Effector CD4-positive, alpha-beta T cell (primary cell): ENCODE measurements around the gene MAP1A.

Experiments
- DNase-seq: peaks from one replicate; pipeline ENCODE4 v3.0.0-alpha.2; 2020
- total RNA-seq: gene quantifications from one replicate; lab custom pipeline; 2026; lab: John Stamatoyannopoulos, UW

The MAP1A gene
- 19.7 reads per million, percentile 46 among the genes with 10 or more reads in this experiment for total RNA-seq

DNA sequence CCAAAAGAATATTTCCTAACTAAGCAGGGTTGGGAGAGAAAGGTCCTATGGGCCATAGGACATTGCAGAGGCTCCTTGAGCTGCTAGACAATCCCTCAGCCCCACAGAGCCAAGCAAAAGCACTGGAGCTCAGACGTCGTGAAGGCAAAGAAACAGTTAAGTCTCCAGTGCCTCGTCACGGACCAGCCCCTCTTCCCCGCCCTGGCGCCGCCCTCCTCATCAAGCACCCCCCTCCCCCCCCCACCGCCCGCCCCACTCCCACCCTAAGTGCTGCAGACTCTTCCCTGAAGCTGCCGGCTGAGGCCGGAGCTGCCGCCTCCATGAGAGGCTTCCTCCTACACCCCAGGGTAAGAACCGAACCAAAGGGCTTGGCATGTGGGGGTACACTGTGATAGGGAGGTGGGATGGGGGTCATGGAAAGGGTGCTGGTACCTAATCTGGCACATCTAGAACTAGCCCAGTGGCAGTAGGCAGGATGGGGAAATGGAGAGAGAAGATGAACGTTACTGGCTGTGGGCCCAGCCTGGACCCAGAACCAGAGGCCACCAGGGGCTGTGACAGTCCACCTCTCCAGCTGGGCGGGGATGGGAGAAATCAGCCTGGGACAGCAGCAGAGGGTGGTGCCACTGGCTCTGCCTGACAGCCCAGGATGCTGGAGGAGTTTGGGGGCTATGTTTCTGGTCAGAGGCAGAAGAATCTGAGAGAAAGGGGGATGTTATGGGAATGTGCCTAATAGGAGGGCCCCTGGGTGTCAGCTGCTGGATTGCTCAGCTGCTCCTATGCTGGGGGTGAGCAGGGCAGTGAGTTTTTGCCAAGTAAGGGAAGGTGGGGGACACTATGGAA lies at the start of gene MAP1A:
Gene MAP1A, plus strand, starts transcription at position 255 of the 843 bp plus-strand sequence. CDS start 3,866 bp downstream, outside the sequence.
- DNase-seq, result no peak

DNA sequence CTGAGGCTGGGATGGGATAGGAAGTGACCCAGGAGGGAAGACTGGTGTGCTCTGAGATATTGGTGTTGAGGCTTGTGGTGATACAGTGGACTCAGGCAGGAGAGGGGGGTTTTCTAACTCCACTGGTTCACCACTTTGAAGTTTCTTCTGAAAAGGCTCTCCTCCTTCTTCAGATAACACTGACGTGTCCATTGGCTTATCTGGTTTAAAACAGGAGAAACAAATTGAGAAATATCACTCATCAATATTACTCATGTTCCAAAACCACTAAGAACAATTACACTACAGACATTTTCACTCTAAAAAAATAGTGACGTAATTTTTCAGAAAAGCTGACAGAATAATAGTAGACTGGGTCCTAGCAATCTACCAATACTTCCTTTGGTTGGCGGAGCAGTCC lies 47.5 kb upstream of the MAP1A start:
- DNase-seq, result no peak

DNA sequence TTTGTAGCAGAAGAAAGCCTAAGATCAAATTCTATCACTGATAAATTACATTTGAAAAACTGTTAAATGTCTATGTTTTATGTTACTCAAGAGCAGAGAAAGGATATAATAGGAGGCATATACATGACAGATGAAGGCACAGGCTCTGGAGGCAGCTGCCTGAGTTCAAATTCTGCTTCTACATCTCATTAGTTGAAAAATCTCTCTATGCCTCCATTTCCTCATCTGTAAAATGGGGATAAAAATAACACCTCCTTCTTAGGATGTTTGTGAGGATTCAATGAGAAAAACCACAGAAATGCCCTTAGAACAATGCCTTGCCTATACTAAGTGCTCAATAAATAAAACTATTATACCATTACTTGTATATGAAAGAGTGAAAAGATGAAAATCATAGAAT lies 45.4 kb upstream of the MAP1A start:
- DNase-seq, result no peak

DNA sequence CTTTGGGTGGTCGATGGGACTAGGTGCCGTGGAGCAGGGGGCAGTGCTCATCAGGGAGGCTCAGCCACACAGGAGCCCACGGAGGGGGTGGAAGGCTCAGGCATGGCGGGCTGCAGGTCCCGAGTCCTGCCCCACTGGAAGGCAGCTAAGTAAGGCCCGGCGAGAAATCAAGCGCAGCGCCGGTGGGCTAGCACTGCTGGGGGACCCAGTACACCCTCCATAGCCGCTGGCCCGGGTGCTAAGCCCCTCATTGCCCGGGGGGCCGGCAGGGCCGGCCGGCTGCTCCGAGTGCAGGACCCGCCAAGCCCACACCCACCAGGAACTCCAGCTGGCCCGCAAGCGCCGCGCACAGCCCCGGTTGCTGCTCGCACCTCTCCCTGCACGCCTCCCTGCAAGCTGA lies 43.5 kb upstream of the MAP1A start:
- DNase-seq, result no peak

DNA sequence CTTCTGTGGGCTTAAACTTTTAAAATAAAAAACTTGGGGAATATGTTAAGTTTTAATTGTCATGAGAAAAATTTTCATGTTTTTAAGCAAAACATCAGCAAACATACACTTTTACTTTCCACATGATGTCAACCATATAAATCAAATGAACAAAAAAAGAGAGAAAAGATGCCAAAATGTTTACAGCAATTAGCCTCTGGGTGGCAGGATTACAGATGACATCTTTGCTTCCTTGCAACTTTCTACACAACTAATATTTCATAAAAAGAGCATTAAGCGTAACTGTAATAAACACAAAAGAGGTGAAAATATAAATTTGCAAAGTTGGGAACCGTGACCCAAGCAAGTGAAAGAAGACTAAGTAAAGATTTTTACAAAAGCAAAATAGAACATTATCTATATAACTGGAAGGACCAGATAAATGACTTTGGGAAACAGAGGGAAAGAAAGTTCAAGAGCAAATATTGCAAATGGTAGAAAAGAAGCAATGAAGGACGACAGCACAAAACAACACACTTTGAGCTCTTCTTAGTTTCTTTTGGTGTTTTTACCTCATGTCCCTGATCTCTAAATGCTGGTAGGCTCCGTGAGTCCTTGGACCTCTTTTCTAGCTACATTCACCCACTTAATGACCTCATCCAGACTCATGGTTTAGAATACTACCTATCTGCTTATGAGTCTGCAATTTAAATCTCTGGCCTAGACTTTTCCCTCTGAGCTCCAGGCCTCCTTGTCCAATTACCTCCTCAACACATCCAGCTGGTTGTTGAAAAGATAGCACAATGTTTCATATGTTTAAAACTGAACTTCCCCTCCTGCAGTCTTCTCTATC lies 33.9 kb upstream of the MAP1A start:
- no peak for DNase-seq

DNA sequence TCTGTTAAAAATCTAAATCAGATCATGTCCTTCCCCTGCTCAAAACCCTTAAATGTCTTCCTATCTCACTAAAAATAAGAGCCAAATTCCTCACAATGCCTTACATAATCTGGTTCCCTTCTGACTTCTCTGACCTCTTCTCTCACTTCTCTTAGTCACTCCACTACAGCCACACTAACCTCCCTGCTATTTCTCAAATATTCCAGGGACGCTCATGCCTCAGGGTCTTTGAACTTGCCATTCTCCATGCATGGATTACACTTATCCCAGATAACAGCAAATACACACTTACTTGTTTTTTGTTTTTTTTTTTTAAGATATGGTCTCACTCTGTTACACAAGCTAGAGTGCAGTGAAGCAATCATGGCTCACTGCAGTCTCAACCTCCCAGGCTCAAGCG lies 33.0 kb upstream of the MAP1A start:
- no peak for DNase-seq

DNA sequence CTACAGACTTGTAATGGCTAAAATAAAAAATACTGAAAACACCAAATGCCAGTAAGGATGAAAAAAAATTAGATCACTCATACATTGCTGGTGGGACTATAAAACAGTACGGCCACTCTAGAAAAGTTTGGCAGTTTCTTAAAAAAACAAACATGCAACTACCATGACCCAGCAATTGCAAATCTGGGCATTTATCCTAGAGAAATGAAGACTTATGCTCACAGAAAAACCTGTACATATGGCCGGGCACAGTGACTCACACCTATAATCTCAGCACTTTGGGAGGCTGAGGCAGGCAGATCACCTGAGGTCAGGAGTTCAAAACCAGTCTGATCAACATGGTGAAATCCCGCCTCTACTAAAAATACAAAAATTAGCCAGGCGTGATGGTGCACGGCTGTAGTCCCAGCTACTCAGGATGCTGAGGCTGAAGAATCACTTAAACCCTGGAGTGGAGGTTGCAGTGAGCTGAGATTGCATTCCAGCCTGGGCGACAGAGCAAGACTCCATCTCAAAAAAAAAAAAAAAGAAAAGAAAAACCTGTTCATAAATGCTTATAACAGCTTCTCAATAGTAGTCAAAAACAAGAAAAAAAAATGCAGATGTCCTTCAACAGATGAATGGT lies 30.0 kb upstream of the MAP1A start:
- no peak for DNase-seq

DNA sequence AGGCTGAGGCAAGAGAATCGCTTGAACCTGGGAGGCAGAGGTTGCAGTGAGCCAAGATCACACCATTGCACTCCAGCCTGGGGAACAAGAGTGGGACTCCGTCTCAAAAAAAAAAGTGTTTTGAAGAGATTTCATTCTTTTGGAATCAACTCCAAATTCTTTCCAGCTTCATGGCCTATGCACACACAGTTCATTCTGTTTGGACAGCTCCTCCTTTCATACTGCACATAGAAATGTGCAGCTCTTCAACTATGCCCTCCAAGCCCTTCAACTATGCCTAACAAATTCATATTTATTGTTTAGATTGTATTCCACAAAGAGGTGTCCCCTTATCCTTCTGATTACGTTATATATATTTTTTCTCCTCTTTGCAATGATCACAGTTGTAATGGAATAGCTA lies 28.6 kb upstream of the MAP1A start:
- DNase-seq, result no peak

DNA sequence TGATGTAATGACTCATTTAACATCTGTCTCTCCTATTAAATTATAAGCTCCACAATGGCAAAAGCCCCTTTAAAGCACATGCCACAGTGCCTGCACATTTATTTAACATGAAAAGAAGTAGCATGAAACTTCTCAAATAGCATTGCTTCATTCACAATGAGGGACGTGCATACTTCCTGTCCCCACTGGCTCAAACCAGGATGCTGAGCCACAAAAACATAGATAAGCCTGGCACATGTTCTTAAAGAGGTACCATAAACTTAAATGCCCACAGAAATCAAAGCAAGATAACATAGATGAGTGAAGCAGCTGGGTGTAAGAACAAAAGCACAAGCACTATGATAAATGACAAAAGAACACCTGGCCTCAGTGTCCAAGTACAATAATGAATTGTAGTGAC lies 28.2 kb upstream of the MAP1A start:
- no peak for DNase-seq

DNA sequence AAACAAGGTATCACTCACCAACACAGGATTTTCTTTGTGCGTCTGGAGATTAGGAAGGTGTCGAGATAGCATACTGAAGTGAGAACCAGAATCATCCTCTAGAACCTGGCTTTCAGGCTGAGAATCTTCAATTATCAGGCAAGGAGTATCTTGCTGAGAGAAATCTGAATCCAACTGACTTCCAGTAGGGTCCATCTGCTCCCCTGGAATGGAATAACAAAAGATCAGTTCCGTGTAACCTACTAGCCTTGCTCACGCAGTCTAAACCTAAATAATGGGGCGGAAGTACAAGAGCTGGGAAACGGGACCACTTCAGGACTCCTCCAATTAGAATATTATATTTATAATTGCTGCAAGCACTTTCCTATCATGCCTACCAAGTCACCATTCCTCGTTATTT lies 25.1 kb upstream of the MAP1A start:
- DNase-seq, result no peak

DNA sequence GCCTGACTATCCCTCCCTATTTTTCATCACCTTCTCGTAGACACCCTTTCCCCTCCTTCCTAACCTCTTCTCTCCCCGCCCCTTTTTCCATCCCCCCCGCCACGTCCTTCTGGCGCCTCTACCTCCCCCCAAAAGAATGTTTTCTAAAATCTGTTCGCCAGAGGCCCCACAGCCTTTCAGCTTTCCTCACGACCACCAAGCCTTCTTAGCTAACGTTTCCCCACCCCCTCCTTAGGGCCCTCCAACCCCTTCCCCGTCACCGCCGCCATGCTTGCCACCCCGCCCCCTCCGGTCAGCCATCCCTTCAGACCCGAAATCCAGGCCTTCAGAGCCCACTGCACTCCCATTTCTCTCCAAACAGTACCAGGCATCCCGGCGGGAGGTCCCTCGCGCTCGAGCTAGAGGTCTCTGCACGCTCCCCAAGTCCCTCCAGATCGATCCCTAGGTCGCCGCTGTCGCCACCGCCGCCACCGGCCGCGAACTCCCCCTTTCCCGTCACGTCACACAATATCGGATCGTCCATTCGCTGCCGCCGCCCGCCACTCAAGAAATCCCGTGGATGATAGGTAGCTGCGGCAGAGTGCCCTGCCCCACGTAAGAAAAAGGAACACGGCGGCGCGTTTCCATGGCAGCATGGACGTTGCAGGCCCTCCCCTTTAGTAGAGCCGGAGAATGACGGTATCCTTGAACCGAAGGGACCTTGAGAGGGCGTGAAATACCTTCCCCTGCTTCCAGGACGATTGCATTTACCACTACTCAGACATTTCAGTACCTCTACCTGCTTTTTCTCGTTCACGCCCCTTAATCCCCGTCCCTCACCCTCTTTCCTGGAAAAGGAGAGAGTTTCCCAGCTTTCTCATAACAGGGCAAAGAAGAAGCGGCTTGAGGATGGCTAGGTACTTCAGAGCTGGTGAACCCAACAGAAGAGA lies 24.5 kb upstream of the MAP1A start, which contains the start of gene TP53BP1:
Gene TP53BP1, minus strand, starts transcription at position 484 of the 929 bp plus-strand sequence. Its CDS starts 113 bp downstream, at position 371.
- DNase-seq, result peak; percentile 94

DNA sequence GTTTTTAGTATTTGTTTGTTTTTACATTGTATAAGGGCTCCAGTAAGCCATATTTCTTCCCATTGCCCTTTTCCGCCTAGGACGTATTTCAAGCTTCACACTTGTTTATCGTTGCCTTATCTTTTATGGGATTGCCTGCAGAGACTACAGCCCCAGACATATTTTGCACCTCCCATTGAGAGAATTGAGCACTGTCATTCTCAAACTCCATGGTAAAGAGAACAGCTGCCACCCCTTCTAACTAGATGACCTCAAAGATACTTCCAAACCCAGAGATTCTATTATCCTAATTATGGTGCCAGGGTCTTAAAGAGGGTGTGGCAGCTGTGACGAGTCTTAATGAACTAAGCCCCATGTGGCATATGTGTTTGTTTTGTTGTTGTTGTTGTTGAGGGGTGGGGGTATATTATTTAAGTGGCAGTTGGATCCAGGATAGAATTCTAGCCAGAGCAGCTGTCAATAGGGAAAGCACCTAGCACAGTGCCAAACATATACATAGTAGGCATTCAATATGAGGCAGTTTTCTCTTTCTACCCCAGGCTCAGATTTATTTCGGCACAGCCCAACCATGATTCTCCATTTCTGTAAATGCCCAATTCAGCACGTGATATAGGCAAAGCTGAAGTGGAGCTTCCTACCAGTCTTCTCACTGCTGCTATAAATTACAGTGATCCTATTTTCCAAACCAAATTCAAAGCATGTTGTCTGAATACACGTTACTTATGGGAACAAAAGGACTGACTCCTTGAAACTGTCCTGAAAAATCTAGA lies 23.5 kb upstream of the MAP1A start:
- DNase-seq, result no peak

DNA sequence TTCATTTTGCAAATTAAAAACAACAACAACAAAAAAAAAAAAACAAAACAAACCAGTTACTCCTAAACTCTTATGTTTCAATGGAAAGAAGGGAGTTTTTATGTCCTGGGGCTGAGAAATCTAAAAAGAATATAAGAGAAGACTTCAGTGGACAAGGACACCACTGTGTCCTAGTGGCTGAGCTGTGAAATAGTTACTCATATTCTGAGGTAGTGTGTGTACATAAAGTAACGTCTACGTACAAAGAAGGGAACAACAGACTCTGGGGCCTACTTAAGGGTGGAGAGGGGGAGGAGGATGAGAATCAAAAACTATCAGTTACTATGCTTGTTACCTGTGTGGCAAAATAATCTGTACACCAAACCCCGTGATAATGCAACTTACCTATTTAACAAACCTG lies 18.4 kb upstream of the MAP1A start:
- no peak for DNase-seq

DNA sequence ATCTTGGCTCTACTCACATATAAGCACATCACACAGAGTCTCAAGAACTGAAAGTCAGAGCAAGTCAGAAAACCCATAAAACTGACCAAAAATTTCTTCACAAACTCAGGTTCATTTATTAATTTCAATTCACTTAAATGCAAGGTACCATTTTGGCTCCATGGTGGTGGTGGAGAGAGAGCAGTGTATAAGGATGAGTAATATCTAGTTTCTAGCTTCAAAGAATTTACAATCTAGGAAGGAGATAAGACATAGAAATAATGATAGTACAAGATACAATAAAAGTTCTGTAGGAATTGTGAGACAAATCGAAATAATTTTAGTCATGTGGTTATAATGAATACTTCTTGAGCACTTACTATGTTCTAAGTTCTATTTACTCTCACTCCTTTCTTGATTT lies 17.8 kb upstream of the MAP1A start:
- DNase-seq, result no peak

DNA sequence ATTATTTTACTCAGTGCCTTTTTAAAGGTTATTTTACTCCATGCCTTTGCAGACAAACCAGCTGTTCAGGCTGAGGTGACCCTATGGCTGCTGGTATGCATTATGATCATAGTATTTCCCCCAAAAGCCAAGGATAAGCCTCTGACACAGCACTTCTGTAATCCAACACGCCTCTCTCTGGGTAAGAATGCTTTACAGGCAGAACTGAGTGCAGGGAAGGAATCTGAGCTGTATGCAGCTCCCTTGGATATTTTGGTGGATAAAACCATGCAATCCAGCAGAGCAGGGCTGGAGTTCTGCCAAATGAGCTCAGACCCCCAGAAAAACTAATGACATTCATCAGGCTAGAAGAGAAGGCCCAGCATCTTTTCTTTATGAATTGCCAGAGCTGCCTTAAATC lies 11.7 kb upstream of the MAP1A start:
- DNase-seq, result no peak

DNA sequence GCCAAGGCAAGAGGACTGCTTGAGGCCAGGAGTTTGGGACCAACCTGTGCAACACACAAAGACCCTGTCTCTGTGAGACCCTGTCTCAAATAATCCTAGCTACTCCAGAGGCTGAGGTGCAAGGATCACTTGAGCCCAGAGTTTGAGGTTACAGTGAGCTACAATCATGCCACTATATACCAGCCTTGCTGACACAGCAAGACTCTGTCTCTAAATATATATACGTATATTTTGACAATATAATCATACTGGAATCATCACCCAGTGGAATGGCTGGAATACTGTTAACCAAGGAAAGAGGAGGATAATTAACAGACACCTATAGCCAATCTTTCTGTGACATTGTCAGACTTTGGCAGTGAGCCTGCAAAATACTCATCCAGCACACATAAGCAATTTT lies 9.0 kb upstream of the MAP1A start:
- no peak for DNase-seq

DNA sequence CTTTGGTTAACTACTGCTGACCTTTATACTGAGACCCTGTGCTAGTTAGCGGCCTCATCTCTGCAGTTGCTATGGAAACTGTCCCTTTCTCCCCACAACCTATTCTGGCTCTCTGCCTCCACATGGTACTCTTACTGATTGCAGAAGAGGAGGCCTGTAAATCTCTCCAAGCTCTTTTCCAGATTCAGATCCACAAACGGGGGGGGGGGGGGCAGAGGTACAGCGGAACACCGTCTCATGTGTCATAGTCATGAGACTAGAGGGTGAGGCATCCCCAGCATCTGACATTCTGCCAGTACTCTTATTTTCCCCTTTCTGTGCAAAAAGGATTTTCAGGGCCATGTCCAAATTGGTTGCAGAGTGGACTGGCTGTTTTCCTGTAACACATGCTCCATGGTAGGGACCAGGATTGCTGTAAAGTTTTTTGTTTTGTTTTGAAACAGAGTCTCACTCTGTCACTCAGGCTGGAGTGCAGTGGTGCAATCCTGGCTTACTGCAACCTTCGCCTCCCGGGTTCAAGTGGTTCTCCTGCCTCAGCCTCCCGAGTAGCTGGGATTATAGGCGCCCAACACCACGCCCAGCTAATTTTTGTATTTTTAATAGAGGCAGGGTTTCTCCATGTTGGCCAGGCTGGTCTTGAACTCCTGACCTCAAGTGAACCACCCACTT lies 8.3 kb upstream of the MAP1A start:
- no peak for DNase-seq

DNA sequence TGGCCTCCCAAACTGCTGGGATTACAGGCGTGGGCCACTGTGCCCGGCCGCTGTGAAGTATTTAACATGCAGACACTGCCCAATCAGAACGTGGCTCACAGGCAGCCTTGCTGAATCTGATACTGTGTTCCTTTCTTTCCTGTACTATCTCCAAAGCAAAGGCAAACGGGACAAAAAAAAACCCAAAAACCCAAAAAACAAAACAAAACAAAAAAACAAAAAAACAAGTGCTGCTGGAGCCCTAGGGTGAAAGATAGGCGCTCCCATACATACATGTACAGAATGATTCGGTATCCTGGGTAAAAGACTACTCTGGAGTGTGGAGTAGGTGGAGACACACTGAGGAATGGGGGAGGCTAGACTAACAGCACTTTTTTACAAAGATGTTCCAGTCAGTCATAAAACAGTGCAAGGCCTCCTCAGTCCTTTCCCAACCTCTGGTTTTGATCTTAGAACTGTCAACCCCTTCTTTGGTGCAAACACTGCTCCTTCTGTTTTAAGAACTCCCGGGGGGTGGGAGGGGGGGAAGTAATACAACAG lies 7.7 kb upstream of the MAP1A start:
- no peak for DNase-seq

DNA sequence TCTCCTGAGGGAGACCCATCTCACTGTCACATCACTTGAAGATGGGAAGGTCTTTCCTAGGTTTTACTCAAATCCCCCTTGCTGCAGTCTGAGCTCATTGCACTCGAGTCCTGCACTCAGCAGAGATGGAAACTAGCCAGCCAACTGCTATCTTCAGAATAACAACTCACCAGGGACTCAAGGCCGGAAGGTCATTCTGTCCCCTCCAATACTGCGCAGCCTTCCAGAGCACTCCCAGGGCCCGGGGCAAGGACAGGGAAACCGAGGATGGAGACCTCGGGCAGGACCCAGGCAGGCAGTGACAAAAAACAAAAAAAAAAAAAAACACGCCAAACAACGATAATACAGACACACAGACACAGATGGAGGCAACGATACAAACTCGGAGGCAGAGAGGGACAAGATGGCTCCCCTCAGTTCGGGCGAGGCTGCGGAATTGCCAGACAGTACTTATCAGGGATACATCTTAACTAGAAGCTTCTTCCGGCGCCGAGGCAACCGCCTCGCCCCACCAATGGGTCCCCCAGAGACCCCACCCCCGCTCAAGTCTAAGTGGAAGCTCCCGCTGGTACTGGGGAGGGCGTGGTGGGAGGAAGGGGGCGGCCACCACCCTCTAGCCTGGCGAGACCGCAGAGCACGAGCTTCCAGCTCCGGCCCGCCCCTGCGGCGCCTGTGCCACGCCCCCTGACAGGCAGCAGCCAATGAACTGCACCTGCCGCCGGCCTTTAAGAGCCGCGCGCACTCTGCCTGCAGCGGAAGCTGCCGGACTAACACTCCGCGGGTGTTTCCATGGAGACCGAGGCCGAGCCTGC lies 7.0 kb upstream of the MAP1A start:
- peak; percentile 94 for DNase-seq
